ENCODE results near the gene FCN1. TPM values are rescaled to one million over a fixed set of nuclear protein-coding genes. Genes with fewer than 3 reads are reported as not detected.

Gene FCN1
- total RNA-seq, 3 donors from 2014 or later (not counting 1 experiment from before 2014, with no cell fraction given), result 22.7 to 70.3 (median 26.9) TPM

GRCh38 chr9:134933076-134933659 is 15.5 kb upstream of the FCN1 start:
- peaks cover 7 to 10% of the 10 kb centered on the region in 2 donors for H3K27me3 Mint-ChIP-seq (ENCODE audit: low read depth in 2 of 2)
- no peaks in the 10 kb centered on the region for H3K27me3 ChIP-seq (ENCODE audit: control insufficient read depth, insufficient read depth, low read length)
- no peak overlapping the region for H3K4me3 Mint-ChIP-seq
- no peaks in the 10 kb centered on the region for H3K36me3 Mint-ChIP-seq
- no peak for TF ChIP-seq CTCF (IDR thresholded peaks at IDR 0.05)
- intact Hi-C loops (cut with micrococcal nuclease), result no loop called here
- H3K27ac ChIP-seq (ENCODE audit: low read length), result no peak overlapping the region
- H3K4me3 ChIP-seq (ENCODE audit: low read length), result no peak overlapping the region
- H3K36me3 ChIP-seq (ENCODE audit: control insufficient read depth, insufficient read depth, low read length), result no peaks in the 10 kb centered on the region
- no peak for ATAC-seq
- no peak for DNase-seq
- H3K9me3 Mint-ChIP-seq, result no peaks in the 10 kb centered on the region
- H3K4me1 Mint-ChIP-seq, result no peaks in the 10 kb centered on the region
- H3K4me1 ChIP-seq (ENCODE audit: control insufficient read depth, insufficient read depth, low read length), result peaks cover 78% of the 10 kb centered on the region
- no peaks in the 10 kb centered on the region for H3K9me3 ChIP-seq (ENCODE audit: control insufficient read depth, insufficient read depth, low read length)
- no peak overlapping the region for H3K27ac Mint-ChIP-seq
- WGBS (ENCODE audit: insufficient coverage), result 89% methylated on average over 10 of the region's 10 CpGs

DNA sequence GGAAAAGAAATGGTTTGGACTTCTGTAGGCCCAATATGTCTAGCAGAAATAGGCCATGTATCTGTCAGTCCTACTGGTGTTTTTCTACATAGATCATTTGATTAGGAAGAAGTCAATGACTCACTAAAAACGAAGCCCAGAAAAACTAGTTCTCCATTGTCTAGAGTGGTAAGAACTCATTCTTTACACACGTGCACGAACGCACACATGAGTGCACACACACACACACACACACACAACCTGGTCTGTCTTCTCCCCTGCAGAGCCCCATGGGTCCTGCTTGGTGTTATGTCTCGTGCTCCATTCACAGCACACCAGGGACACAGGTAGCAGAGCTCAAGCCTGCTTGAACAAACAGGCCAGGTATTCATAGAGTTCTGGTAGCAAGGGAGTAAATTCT is 14.9 kb upstream of the FCN1 start:
- Histone ChIP-seq H3K27me3 (ENCODE audit: control insufficient read depth, insufficient read depth, low read length) (no peaks in the 10 kb centered on the region), H3K4me3 (ENCODE audit: low read length) (no peak overlapping the region), H3K4me1 (ENCODE audit: control insufficient read depth, insufficient read depth, low read length) (peaks cover 73% of the 10 kb centered on the region), H3K9me3 (ENCODE audit: control insufficient read depth, insufficient read depth, low read length) (no peaks in the 10 kb centered on the region), H3K27ac (ENCODE audit: low read length) (no peak overlapping the region), H3K36me3 (ENCODE audit: control insufficient read depth, insufficient read depth, low read length) (no peaks in the 10 kb centered on the region)
- Mint-ChIP-seq H3K27me3 (ENCODE audit: low read depth in 2 of 2) (peaks cover 7 to 10% of the 10 kb centered on the region in 2 donors), H3K36me3 (no peaks in the 10 kb centered on the region), H3K9me3 (no peaks in the 10 kb centered on the region), H3K4me3 (no peak overlapping the region), H3K4me1 (no peaks in the 10 kb centered on the region), H3K27ac (no peak overlapping the region)
- TF ChIP-seq CTCF (IDR thresholded peaks at IDR 0.05), result no peak
- 73% methylated on average over 5 of the region's 5 CpGs for WGBS (ENCODE audit: insufficient coverage)
- no peak for DNase-seq
- intact Hi-C loops (cut with micrococcal nuclease), result no loop called here
- ATAC-seq, result no peak

- Histone ChIP-seq H3K27ac (ENCODE audit: low read length) (no peak overlapping the region), H3K36me3 (ENCODE audit: control insufficient read depth, insufficient read depth, low read length) (no peaks in the 10 kb centered on the region), H3K27me3 (ENCODE audit: control insufficient read depth, insufficient read depth, low read length) (no peaks in the 10 kb centered on the region), H3K9me3 (ENCODE audit: control insufficient read depth, insufficient read depth, low read length) (no peaks in the 10 kb centered on the region), H3K4me3 (ENCODE audit: low read length) (no peak overlapping the region), H3K4me1 (ENCODE audit: control insufficient read depth, insufficient read depth, low read length) (peaks cover 70% of the 10 kb centered on the region)
- no peaks in the 10 kb centered on the region for H3K36me3 Mint-ChIP-seq
- 93% methylated on average over 12 of the region's 12 CpGs for WGBS (ENCODE audit: insufficient coverage)
- intact Hi-C loops (cut with micrococcal nuclease), result no loop called here
- no peaks in the 10 kb centered on the region for H3K4me1 Mint-ChIP-seq
- H3K27ac Mint-ChIP-seq, result no peak overlapping the region
- H3K4me3 Mint-ChIP-seq, result no peak overlapping the region
- H3K9me3 Mint-ChIP-seq, result no peaks in the 10 kb centered on the region
- ATAC-seq (no peak), DNase-seq (no peak)
- no peak for TF ChIP-seq CTCF (IDR thresholded peaks at IDR 0.05)
- peaks cover 7 to 10% of the 10 kb centered on the region in 2 donors for H3K27me3 Mint-ChIP-seq (ENCODE audit: low read depth in 2 of 2)
Measured at GRCh38 chr9:134932171-134932570, 14.5 kb upstream of the FCN1 start.

DNA sequence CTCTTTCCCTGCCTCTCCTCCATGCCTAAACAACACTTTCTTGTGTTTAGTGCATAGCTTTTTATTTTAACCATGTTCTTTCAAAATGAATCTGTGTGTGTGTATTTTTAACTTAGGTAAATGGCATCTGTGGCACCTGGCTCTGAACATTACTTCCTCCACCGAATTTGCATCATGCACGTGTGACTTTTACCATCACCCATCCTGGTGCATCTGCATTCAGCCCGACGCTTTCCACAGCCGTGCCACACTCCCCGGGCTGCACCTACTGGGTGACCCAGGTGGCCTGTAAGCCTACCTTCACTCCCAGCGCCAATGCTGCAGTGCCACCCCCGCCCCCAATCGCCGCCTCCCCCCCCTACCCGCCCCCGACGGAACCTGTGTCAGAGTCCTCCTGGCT is 12.7 kb upstream of the FCN1 start:
- Histone ChIP-seq H3K9me3 (ENCODE audit: control insufficient read depth, insufficient read depth, low read length) (no peaks in the 10 kb centered on the region), H3K27ac (ENCODE audit: low read length) (no peak overlapping the region), H3K4me3 (ENCODE audit: low read length) (no peak overlapping the region), H3K4me1 (ENCODE audit: control insufficient read depth, insufficient read depth, low read length) (peaks cover 55% of the 10 kb centered on the region), H3K27me3 (ENCODE audit: control insufficient read depth, insufficient read depth, low read length) (no peaks in the 10 kb centered on the region), H3K36me3 (ENCODE audit: control insufficient read depth, insufficient read depth, low read length) (no peaks in the 10 kb centered on the region)
- H3K4me3 Mint-ChIP-seq, result no peak overlapping the region
- H3K27ac Mint-ChIP-seq, result no peak overlapping the region
- 6% methylated on average over 6 of the region's 13 CpGs for WGBS (ENCODE audit: insufficient coverage)
- H3K27me3 Mint-ChIP-seq (ENCODE audit: low read depth in 2 of 2), result peaks cover 7 to 10% of the 10 kb centered on the region in 2 donors
- intact Hi-C loops (cut with micrococcal nuclease), result no loop called here
- no peak for ATAC-seq
- DNase-seq, result no peak
- H3K36me3 Mint-ChIP-seq, result no peaks in the 10 kb centered on the region
- TF ChIP-seq CTCF (IDR thresholded peaks at IDR 0.05), result no peak
- no peaks in the 10 kb centered on the region for H3K9me3 Mint-ChIP-seq
- H3K4me1 Mint-ChIP-seq, result no peaks in the 10 kb centered on the region
